H9 (cell line): ENCODE results near the gene RAF1. TPM values are rescaled to one million over a fixed set of nuclear protein-coding genes. Genes with fewer than 3 reads are reported as not detected.

Experiments used
- DNase-seq: peaks from one replicate; pipeline ENCODE4 v3.0.0-alpha.2; 2017
- H2AFZ ChIP-seq: one replicate; pipeline ENCODE4 v1.6.1; 2013; ENCODE audit warnings: mild to moderate bottlenecking, low read length, control low read depth, moderate library complexity
- H2AK5ac ChIP-seq: 2 replicates; pipeline ENCODE4 v1.6.1; 2013; ENCODE audit warnings: low read length, control low read depth, mixed read lengths; ENCODE audit not compliant: insufficient read length
- H2BK120ac ChIP-seq: one replicate; pipeline ENCODE4 v1.6.1; 2013; ENCODE audit warnings: low read depth, mild to moderate bottlenecking, low read length, control low read depth, inconsistent platforms; ENCODE audit not compliant: poor library complexity, severe bottlenecking
- H2BK12ac ChIP-seq: 2 replicates; pipeline ENCODE4 v1.6.1; 2013; ENCODE audit warnings: low read length, control low read depth, mixed read lengths, low read depth; ENCODE audit not compliant: insufficient read length
- H2BK15ac ChIP-seq: 2 replicates; pipeline ENCODE4 v1.6.1; 2013; ENCODE audit warnings: low read depth, low read length, control low read depth
- H2BK20ac ChIP-seq: one replicate; pipeline ENCODE4 v1.6.1; 2013; ENCODE audit warnings: low read depth, mild to moderate bottlenecking, low read length, control low read depth, inconsistent platforms; ENCODE audit not compliant: poor library complexity, severe bottlenecking
- H2BK5ac ChIP-seq: 2 replicates; pipeline ENCODE4 v1.6.1; 2013; ENCODE audit warnings: low read length, control low read depth, mixed read lengths; ENCODE audit not compliant: insufficient read length
- H3K14ac ChIP-seq: 2 replicates; pipeline ENCODE4 v1.6.1; 2013; ENCODE audit warnings: low read length, control low read depth; ENCODE audit not compliant: insufficient read depth
- H3K18ac ChIP-seq: 2 replicates; pipeline ENCODE4 v1.6.1; 2013; ENCODE audit warnings: low read depth, mild to moderate bottlenecking, mixed read lengths, low read length, control low read depth; ENCODE audit not compliant: insufficient read length
- H3K23ac ChIP-seq: 2 replicates; pipeline ENCODE4 v1.6.1; 2013; ENCODE audit warnings: low read length, control low read depth, mixed read lengths, low read depth; ENCODE audit not compliant: insufficient read length
- H3K23me2 ChIP-seq: 2 replicates; pipeline ENCODE4 v1.6.1; 2013; ENCODE audit warnings: low read depth, mild to moderate bottlenecking, mixed read lengths, low read length, control low read depth; ENCODE audit not compliant: insufficient read length, poor library complexity, severe bottlenecking
- H3K27ac ChIP-seq: 2 replicates; pipeline ENCODE4 v1.5.1; 2013; ENCODE audit warnings: low read length, control low read depth, mixed read lengths, low read depth; ENCODE audit not compliant: insufficient read length
- H3K27me3 ChIP-seq: 2 replicates; pipeline ENCODE4 v1.6.1; 2013; ENCODE audit warnings: low read length, control low read depth, inconsistent platforms; ENCODE audit not compliant: insufficient read depth
- H3K4ac ChIP-seq: 2 replicates; pipeline ENCODE4 v1.6.1; 2013; ENCODE audit warnings: low read depth, mild to moderate bottlenecking, control low read depth, inconsistent platforms, low read length, moderate library complexity
- H3K4me1 ChIP-seq: 2 replicates; pipeline ENCODE4 v1.6.1; 2013; ENCODE audit warnings: low read length, control low read depth, inconsistent platforms; ENCODE audit not compliant: insufficient read depth
- H3K4me2 ChIP-seq: 2 replicates; pipeline ENCODE4 v1.6.1; 2013; ENCODE audit warnings: low read length, control low read depth, mixed read lengths; ENCODE audit not compliant: insufficient read length, insufficient read depth
- H3K56ac ChIP-seq: 2 replicates; pipeline ENCODE4 v1.6.1; 2013; ENCODE audit warnings: low read depth, mild to moderate bottlenecking, mixed read lengths, low read length, control low read depth; ENCODE audit not compliant: insufficient read length
- H3K79me1 ChIP-seq: 2 replicates; pipeline ENCODE4 v1.6.1; 2013; ENCODE audit warnings: low read depth, mild to moderate bottlenecking, moderate library complexity, low read length, control low read depth, inconsistent platforms; ENCODE audit not compliant: insufficient read depth, poor library complexity, severe bottlenecking
- H3K79me2 ChIP-seq: 2 replicates; pipeline ENCODE4 v1.6.1; 2013; ENCODE audit warnings: low read length, control low read depth, inconsistent platforms; ENCODE audit not compliant: insufficient read depth
- H3K9ac ChIP-seq: 2 replicates; pipeline ENCODE4 v1.6.1; 2013; ENCODE audit warnings: low read length, control low read depth, mixed read lengths; ENCODE audit not compliant: insufficient read length; ENCODE audit errors: extremely low read depth
- H3K9me3 ChIP-seq: one replicate; pipeline ENCODE4 v1.6.1; 2013; ENCODE audit warnings: low read depth, low read length, inconsistent platforms; ENCODE audit not compliant: control insufficient read depth
- H3T11ph ChIP-seq: one replicate; pipeline ENCODE4 v1.6.1; 2013; ENCODE audit warnings: mild to moderate bottlenecking, low read length, control low read depth, inconsistent platforms
- H4K20me1 ChIP-seq: one replicate; pipeline ENCODE4 v1.6.1; 2013; ENCODE audit not compliant: control insufficient read depth, insufficient read length, insufficient read depth
- H4K5ac ChIP-seq: 2 replicates; pipeline ENCODE4 v1.6.1; 2013; ENCODE audit warnings: low read depth, mild to moderate bottlenecking, mixed read lengths, low read length, control low read depth; ENCODE audit not compliant: insufficient read length
- H4K8ac ChIP-seq: replicated peaks from 2 replicates; pipeline ENCODE4 v1.6.1; 2013; ENCODE audit warnings: low read length, control low read depth, mixed read lengths, low read depth; ENCODE audit not compliant: insufficient read length
- H4K91ac ChIP-seq: 2 replicates; pipeline ENCODE4 v1.6.1; 2013; ENCODE audit warnings: low read depth, mild to moderate bottlenecking, moderate library complexity, mixed read lengths, low read length, control low read depth; ENCODE audit not compliant: insufficient read length
- H3K27ac Mint-ChIP-seq, 3 experiments: 2 replicates in 2 of 3; 3 replicates in 1 of 3; pipeline ENCODE4 v1.8.0; 2020 to 2021; ENCODE audit warnings: mixed read lengths in 3 of 3, mild to moderate bottlenecking in 1 of 3, moderate library complexity in 1 of 3
- H3K27me3 Mint-ChIP-seq: 2 replicates; pipeline ENCODE4 v1.8.0; 2021; ENCODE audit warnings: low read depth, mild to moderate bottlenecking, moderate library complexity, mixed read lengths
- H3K36me3 Mint-ChIP-seq, 3 experiments: 2 replicates in 2 of 3; 3 replicates in 1 of 3; pipeline ENCODE4 v1.8.0; 2020 to 2021; ENCODE audit warnings: low read depth in 3 of 3, mixed read lengths in 3 of 3; ENCODE audit not compliant: insufficient read depth in 1 of 3
- H3K4me1 Mint-ChIP-seq, 2 experiments: 2 replicates each; pipeline ENCODE4 v1.8.0; 2020; ENCODE audit warnings: mixed read lengths in 2 of 2
- H3K4me3 Mint-ChIP-seq, 2 experiments: 2 replicates in 1 of 2; 3 replicates in 1 of 2; pipeline ENCODE4 v1.8.0; 2020 to 2021; ENCODE audit warnings: mild to moderate bottlenecking in 2 of 2, mixed read lengths in 2 of 2, moderate library complexity in 1 of 2
- H3K9me3 Mint-ChIP-seq, 2 experiments: 2 replicates in 1 of 2; 3 replicates in 1 of 2; pipeline ENCODE4 v1.8.0; 2020; ENCODE audit warnings: mild to moderate bottlenecking in 2 of 2, mixed read lengths in 2 of 2, moderate library complexity in 1 of 2
- CTCF ChIP-seq: fragments of 200-600 bp; sonication (generic); conservative IDR thresholded peaks from 3 replicates; pipeline ENCODE4 v1.8.0; 2021; ENCODE audit warnings: antibody characterized with exemption, mild to moderate bottlenecking
- WGBS: extraction: QIAGEN DNeasy Blood & Tissue Kit; methylation state at CpG from one replicate; pipeline ENCODE4 v1.1.7; 2013; ENCODE audit warnings: missing lambda C conversion rate, low lambda C conversion rate, mixed read lengths; ENCODE audit not compliant: insufficient read length; ENCODE audit errors: extremely low coverage; 5-methylcytosine and 5-hydroxymethylcytosine counted together
- total RNA-seq: library from RNA; stranded (reverse); gene quantifications from 2 replicates; pipeline ENCODE4 v1.2.1, GENCODE V29; 2021

Gene RAF1
- total RNA-seq, 1 experiment from 2014 or later: 112 TPM

GRCh38 chr3:12624056-12624455, 39.9 kb downstream of the RAF1 start:
- H3K9me3 Mint-ChIP-seq: no peaks in the 10 kb centered on the region
- H3K56ac ChIP-seq: no peak overlapping the region
- no peak overlapping the region for H3T11ph ChIP-seq
- DNase-seq: no peak
- H2BK120ac ChIP-seq: no peak overlapping the region
- H3K4ac ChIP-seq: no peak overlapping the region
- no peaks in the 10 kb centered on the region for H3K27me3 Mint-ChIP-seq
- no peaks in the 10 kb centered on the region for H3K27me3 ChIP-seq
- H3K4me1 ChIP-seq: no peaks in the 10 kb centered on the region
- no peak overlapping the region for H2BK5ac ChIP-seq
- H3K23me2 ChIP-seq: no peaks in the 10 kb centered on the region
- H3K79me1 ChIP-seq: peaks cover 24% of the 10 kb centered on the region
- TF ChIP-seq CTCF: no peak
- peaks cover 3% of the 10 kb centered on the region for H4K20me1 ChIP-seq
- no peak overlapping the region for H3K4me2 ChIP-seq
- no peak overlapping the region for H3K27ac ChIP-seq
- no peak overlapping the region for H3K4me3 Mint-ChIP-seq
- no peak overlapping the region for H2AFZ ChIP-seq
- H2BK20ac ChIP-seq: no peak overlapping the region
- H2BK12ac ChIP-seq: no peak overlapping the region
- WGBS: no CpG with 5 or more reads among the region's 5 CpGs
- no peaks in the 10 kb centered on the region for H3K9me3 ChIP-seq
- H4K5ac ChIP-seq: no peak overlapping the region
- H3K23ac ChIP-seq: no peak overlapping the region
- no peaks in the 10 kb centered on the region; a peak in 1 of 7 replicates for H3K36me3 Mint-ChIP-seq
- no peak overlapping the region for H3K9ac ChIP-seq
- H2BK15ac ChIP-seq: no peak overlapping the region
- peaks cover 30% of the 10 kb centered on the region for H3K79me2 ChIP-seq
- peak overlapping the region in 2 of 3 experiments; percentile 12 to 49; a peak in 2 of 7 replicates for H3K27ac Mint-ChIP-seq
- H3K18ac ChIP-seq: no peak overlapping the region
- no peak overlapping the region for H3K14ac ChIP-seq
- H4K91ac ChIP-seq: no peak overlapping the region
- H3K4me1 Mint-ChIP-seq: peaks cover 3 to 6% of the 10 kb centered on the region in 2 experiments; a peak in 2 of 4 replicates
- H2AK5ac ChIP-seq: no peak overlapping the region
- no peak overlapping the region for H4K8ac ChIP-seq
